ENCODE results near the gene TESK2. TPM values are rescaled to one million over a fixed set of nuclear protein-coding genes. Genes with fewer than 3 reads are reported as not detected.
"Not testable (repeated sequence)": the region's sequence is repeated elsewhere in the genome, so short reads cannot be mapped to it uniquely, and the experiment has no call there.

Gene TESK2
- total RNA-seq, 2 donors from 2014 or later: 2.8 to 3.5 TPM

GRCh38 chr1:45526135-45526644, 35.2 kb upstream of the TESK2 start:
- Histone ChIP-seq H3K36me3 (no peaks in the 10 kb centered on the region), H3K9me3 (no peaks in the 10 kb centered on the region), H3K27me3 (no peaks in the 10 kb centered on the region), H3K27ac (no peak overlapping the region), H3K4me3 (no peak overlapping the region), H3K4me1 (peaks cover 0 to 9% of the 10 kb centered on the region in 2 donors)
- TF ChIP-seq CTCF (IDR thresholded peaks at IDR 0.05): no peak
- DNase-seq (ENCODE audit: low spot score): no peak

GRCh38 chr1:45523975-45524374, 33.0 kb upstream of the TESK2 start:
- not testable (repeated sequence) for H3K27me3 ChIP-seq; H3K27ac ChIP-seq; H3K36me3 ChIP-seq; H3K9me3 ChIP-seq; H3K4me3 ChIP-seq; DNase-seq (ENCODE audit: low spot score)
- peaks cover 0 to 21% of the 10 kb centered on the region in 2 donors for H3K4me1 ChIP-seq

GRCh38 chr1:45523516-45523915, 32.6 kb upstream of the TESK2 start:
- peaks cover 0 to 26% of the 10 kb centered on the region in 2 donors for H3K4me1 ChIP-seq
- H3K4me3 ChIP-seq; H3K9me3 ChIP-seq; DNase-seq (ENCODE audit: low spot score); H3K27me3 ChIP-seq; H3K36me3 ChIP-seq; H3K27ac ChIP-seq: not testable (repeated sequence)

- H3K9me3 ChIP-seq: no peaks in the 10 kb centered on the region
- H3K27ac ChIP-seq: peak overlapping the region; percentile 96 to 97
- DNase-seq (ENCODE audit: low spot score): no peak
- H3K36me3 ChIP-seq: peaks cover 11% of the 10 kb centered on the region
- H3K27me3 ChIP-seq: no peaks in the 10 kb centered on the region
- H3K4me1 ChIP-seq: peaks cover 0 to 28% of the 10 kb centered on the region in 2 donors
- H3K4me3 ChIP-seq: peak overlapping the region; percentile 93 to 96
- no peak for TF ChIP-seq CTCF (IDR thresholded peaks at IDR 0.05)
Measured at GRCh38 chr1:45522324-45523104, 31.6 kb upstream of the TESK2 start.

- peaks cover 0 to 35% of the 10 kb centered on the region in 2 donors for H3K4me1 ChIP-seq
- no peaks in the 10 kb centered on the region for H3K9me3 ChIP-seq
- H3K27me3 ChIP-seq: no peaks in the 10 kb centered on the region
- H3K36me3 ChIP-seq: peaks cover 18% of the 10 kb centered on the region
- peak; percentile 99 for DNase-seq (ENCODE audit: low spot score)
- H3K4me3 ChIP-seq: peak within 1 kb of the TSS; percentile 93 to 96
- peak within 1 kb of the TSS; percentile 96 to 97 for H3K27ac ChIP-seq
- TF ChIP-seq CTCF (IDR thresholded peaks at IDR 0.05): peak in 1 of 2 donors; percentile 26
Measured at GRCh38 chr1:45521413-45522323, 30.7 kb upstream of the TESK2 start, which contains the start of gene PRDX1. Gene PRDX1 (minus strand): TSS chr1:45521884. CDS start chr1:45519043, 2,841 bp downstream.

GRCh38 chr1:45519774-45520173, 28.8 kb upstream of the TESK2 start:
- DNase-seq (ENCODE audit: low spot score); H3K9me3 ChIP-seq; H3K27me3 ChIP-seq; H3K27ac ChIP-seq: not testable (repeated sequence)
- H3K36me3 ChIP-seq: peaks cover 37% of the 10 kb centered on the region
- peaks cover 0 to 45% of the 10 kb centered on the region in 2 donors for H3K4me1 ChIP-seq
- H3K4me3 ChIP-seq: peak overlapping the region in 1 of 2 donors; percentile 21

- no peak for TF ChIP-seq CTCF (IDR thresholded peaks at IDR 0.05)
- no peak for DNase-seq (ENCODE audit: low spot score)
- Histone ChIP-seq H3K9me3 (no peaks in the 10 kb centered on the region), H3K27ac (no peak overlapping the region), H3K4me1 (peaks cover 0 to 45% of the 10 kb centered on the region in 2 donors), H3K4me3 (peak overlapping the region in 1 of 2 donors; percentile 21), H3K27me3 (no peaks in the 10 kb centered on the region), H3K36me3 (peaks cover 46% of the 10 kb centered on the region)
Measured at GRCh38 chr1:45518910-45519309, 27.9 kb upstream of the TESK2 start.

GRCh38 chr1:45518366-45518765, 27.4 kb upstream of the TESK2 start:
- Histone ChIP-seq H3K4me1 (peaks cover 0 to 51% of the 10 kb centered on the region in 2 donors), H3K36me3 (peaks cover 51% of the 10 kb centered on the region)
- not testable (repeated sequence) for H3K27ac ChIP-seq; DNase-seq (ENCODE audit: low spot score); H3K4me3 ChIP-seq; H3K9me3 ChIP-seq; H3K27me3 ChIP-seq

All from right atrium auricular region (tissue), 2 donors.